Activated CD4-positive, alpha-beta T cell treated with anti-CD3 and anti-CD28 coated beads for 48 hours (primary cell): ENCODE measurements around the gene RAB6C.
"Not testable (repeated sequence)": the region's sequence is repeated elsewhere in the genome, so short reads cannot be mapped to it uniquely, and the experiment has no call there.

Source experiments
- DNase-seq: peaks from one replicate; pipeline ENCODE4 v3.0.0-alpha.2; 2020

The RAB6C gene

GRCh38 chr2:129996657-129997237, 17.3 kb downstream of the RAB6C start:
- not testable (repeated sequence) for DNase-seq

DNA sequence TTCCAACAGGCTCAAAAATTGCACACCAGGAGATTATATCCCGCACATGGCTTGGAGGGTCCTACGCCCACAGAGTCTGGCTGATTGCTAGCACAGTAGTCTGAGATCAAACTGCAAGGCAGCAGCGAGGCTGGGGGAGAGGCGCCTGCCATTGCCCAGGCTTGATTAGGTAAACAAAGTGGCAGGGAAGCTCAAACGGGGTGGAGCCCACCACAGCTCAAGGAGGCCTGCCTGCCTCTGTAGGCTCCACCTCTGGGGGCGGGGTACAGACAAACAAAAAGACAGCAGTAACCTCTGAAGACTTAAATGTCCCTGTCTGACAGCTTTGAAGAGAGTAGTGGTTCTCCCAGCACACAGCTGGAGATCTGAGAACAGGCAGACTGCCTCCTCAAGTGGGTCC, 19.3 kb downstream of the RAB6C start:
- DNase-seq, result not testable (repeated sequence)

GRCh38 chr2:130005862-130006261, 26.4 kb downstream of the RAB6C start:
- DNase-seq, result peak; percentile 4

DNA sequence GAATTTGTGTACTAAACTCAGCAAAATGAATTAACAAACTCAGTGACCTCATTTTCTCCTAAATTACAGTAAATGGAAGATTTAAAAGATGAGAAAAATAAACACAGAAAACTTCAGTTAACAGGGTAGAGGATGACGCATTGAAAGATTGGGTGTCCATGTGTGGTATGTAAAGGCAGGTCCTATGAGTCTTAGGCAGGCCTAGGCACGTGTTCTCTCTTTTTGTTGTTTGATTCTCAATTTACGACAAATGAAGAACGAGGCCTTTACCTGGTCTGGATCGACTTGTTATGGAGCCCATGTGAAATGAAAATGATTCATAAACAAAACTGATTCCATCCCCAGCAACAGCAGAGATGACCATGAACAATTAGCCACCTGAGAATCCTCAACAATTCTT, 37.2 kb downstream of the RAB6C start:
- not testable (repeated sequence) for DNase-seq

GRCh38 chr2:130019402-130019801, 39.9 kb downstream of the RAB6C start:
- DNase-seq, result no peak

- not testable (repeated sequence) for DNase-seq
Measured at GRCh38 chr2:130020069-130020468, 40.6 kb downstream of the RAB6C start.

GRCh38 chr2:130025931-130026330, 46.5 kb downstream of the RAB6C start:
- peak; percentile 21 for DNase-seq
